Small intestine (tissue), 7 donors: ENCODE data around the gene CD27. TPM values are rescaled to one million over a fixed set of nuclear protein-coding genes. Genes with fewer than 3 reads are reported as not detected.

Source experiments
- DNase-seq, 2 donors: peaks; one replicate each; pipeline versions ENCODE4 v3.0.0 to v3.0.0-alpha.2; 2013
- FAIRE-seq: peaks from 2 replicates; lab custom pipeline; 2012; peaks lifted over from hg19 to GRCh38; lab: Jason Lieb, UNC
- H3K27ac ChIP-seq, 3 donors: one replicate each; pipeline ENCODE4 v1.5.1; 2013; ENCODE audit warnings: low read length in 2 of 3, mild to moderate bottlenecking in 2 of 3, control low read depth in 1 of 3, inconsistent platforms in 1 of 3, low read depth in 1 of 3, moderate library complexity in 1 of 3
- H3K27me3 ChIP-seq, 3 donors: one replicate each; pipeline ENCODE4 v1.6.1; 2013; ENCODE audit warnings: low read length in 3 of 3, inconsistent platforms in 1 of 3; ENCODE audit not compliant: control insufficient read depth in 3 of 3, insufficient read depth in 3 of 3
- H3K36me3 ChIP-seq, 3 donors: one replicate each; pipeline ENCODE4 v1.6.1; 2013; ENCODE audit warnings: low read length in 3 of 3, inconsistent platforms in 1 of 3, low read depth in 1 of 3, mild to moderate bottlenecking in 1 of 3, moderate library complexity in 1 of 3; ENCODE audit not compliant: control insufficient read depth in 3 of 3, insufficient read depth in 2 of 3
- H3K4me1 ChIP-seq, 3 donors: one replicate each; pipeline ENCODE4 v1.6.1; 2013; ENCODE audit warnings: low read length in 2 of 3, inconsistent platforms in 1 of 3, low read depth in 1 of 3, mild to moderate bottlenecking in 1 of 3, moderate library complexity in 1 of 3; ENCODE audit not compliant: control insufficient read depth in 3 of 3, insufficient read depth in 2 of 3
- H3K4me3 ChIP-seq, 3 donors: one replicate each; pipeline ENCODE4 v1.5.1; 2013; ENCODE audit warnings: low read length in 3 of 3, control low read depth in 1 of 3, inconsistent platforms in 1 of 3, low read depth in 1 of 3, mild to moderate bottlenecking in 1 of 3, moderate library complexity in 1 of 3
- H3K9me3 ChIP-seq, 2 donors: one replicate each; pipeline ENCODE4 v1.6.1; 2013; ENCODE audit warnings: low read depth in 1 of 2, low read length in 1 of 2; ENCODE audit not compliant: control insufficient read depth in 2 of 2, insufficient read depth in 1 of 2
- WGBS, 3 donors: extraction: QIAGEN DNeasy Blood & Tissue Kit; methylation state at CpG; one replicate each; pipeline ENCODE4 v1.1.7; 2013; 5-methylcytosine and 5-hydroxymethylcytosine counted together
- polyA plus RNA-seq, 4 donors: library from polyadenylated mRNA; stranded (reverse) in 3 of 4; unstranded in 1 of 4; fragments of 200-250 nt in 3 of 4; fragments of 120-200 nt in 1 of 4; gene quantifications; one replicate each; pipeline versions ENCODE4 v1.2.1 to v1.2.3, GENCODE V29; 2013
- donor health status: healthy with polysubstance abuse.
- donor health status: control.
- donor health status: control.
- donor health status: Bipolar disorder and iron deficiency.
- donor health status: healthy.

The CD27 gene
- polyA plus RNA-seq, 4 donors, result 0.45 to 16.2 (median 2.8) TPM

- H3K27ac ChIP-seq, result no peak overlapping the region
- H3K9me3 ChIP-seq, result no peaks in the 10 kb centered on the region
- DNase-seq (no peak), FAIRE-seq (no peak)
- no peaks in the 10 kb centered on the region for H3K36me3 ChIP-seq
- peaks cover 0 to 2% (median 0%) of the 10 kb centered on the region in 3 donors for H3K4me1 ChIP-seq
- H3K4me3 ChIP-seq, result no peak overlapping the region
- WGBS, 3 donors, result 85 to 89% (median 86%) methylated on average over 3 of the region's 3 CpGs
- H3K27me3 ChIP-seq, result no peaks in the 10 kb centered on the region
These were observed 16.4 kb upstream of the CD27 start for GRCh38 chr12:6428326-6428725.

GRCh38 chr12:6430124-6430989, 14.4 kb upstream of the CD27 start:
- peak overlapping the region in 1 of 3 donors; percentile 84 for H3K27ac ChIP-seq
- WGBS, 3 donors, result 32 to 40% (median 37%) methylated on average over 19 of the region's 19 CpGs

GRCh38 chr12:6432991-6433390, 11.8 kb upstream of the CD27 start:
- Histone ChIP-seq H3K4me3 (no peak overlapping the region), H3K9me3 (no peaks in the 10 kb centered on the region), H3K4me1 (no peaks in the 10 kb centered on the region), H3K36me3 (no peaks in the 10 kb centered on the region), H3K27me3 (no peaks in the 10 kb centered on the region), H3K27ac (peak overlapping the region in 1 of 3 donors; percentile 11)
- 77 to 88% (median 80%) methylated on average over 5 of the region's 5 CpGs for WGBS, 3 donors
- FAIRE-seq, result no peak
- DNase-seq, result no peak

More at GRCh38 chr12:6430124-6430989, 14.4 kb upstream of the CD27 start:
- DNase-seq (peak; percentile 24 to 82), FAIRE-seq (no peak)
- Histone ChIP-seq H3K36me3 (no peaks in the 10 kb centered on the region), H3K9me3 (no peaks in the 10 kb centered on the region), H3K4me1 (no peaks in the 10 kb centered on the region), H3K4me3 (no peak overlapping the region), H3K27me3 (no peaks in the 10 kb centered on the region)

GRCh38 chr12:6434205-6435140, 10.3 kb upstream of the CD27 start:
- no peak overlapping the region for H3K4me3 ChIP-seq
- FAIRE-seq (no peak), DNase-seq (no peak)
- H3K27ac ChIP-seq, result no peak overlapping the region
- H3K4me1 ChIP-seq, result no peaks in the 10 kb centered on the region
- H3K9me3 ChIP-seq, result no peaks in the 10 kb centered on the region
- H3K36me3 ChIP-seq, result peaks cover 0 to 3% (median 0%) of the 10 kb centered on the region in 3 donors
- 77 to 83% (median 82%) methylated on average over 16 to 17 of the region's 17 CpGs for WGBS, 3 donors
- no peaks in the 10 kb centered on the region for H3K27me3 ChIP-seq

- peaks cover 0 to 6% (median 0%) of the 10 kb centered on the region in 3 donors for H3K36me3 ChIP-seq
- no peak for DNase-seq
- WGBS, 3 donors, result 87 to 91% (median 89%) methylated on average over 13 of the region's 13 CpGs
These were observed 8.6 kb upstream of the CD27 start for GRCh38 chr12:6435961-6436715.

GRCh38 chr12:6437586-6437985, 7.2 kb upstream of the CD27 start:
- no peaks in the 10 kb centered on the region for H3K27me3 ChIP-seq
- no peak overlapping the region for H3K27ac ChIP-seq
- no peak overlapping the region for H3K4me3 ChIP-seq
- DNase-seq (no peak), FAIRE-seq (no peak)
- 90 to 96% (median 91%) methylated on average over 3 of the region's 3 CpGs for WGBS, 3 donors
- peaks cover 0 to 9% (median 0%) of the 10 kb centered on the region in 3 donors for H3K36me3 ChIP-seq
- H3K4me1 ChIP-seq, result no peaks in the 10 kb centered on the region
- H3K9me3 ChIP-seq, result no peaks in the 10 kb centered on the region

More at GRCh38 chr12:6435961-6436715, 8.6 kb upstream of the CD27 start:
- Histone ChIP-seq H3K27me3 (no peaks in the 10 kb centered on the region), H3K4me3 (no peak overlapping the region), H3K9me3 (no peaks in the 10 kb centered on the region), H3K27ac (no peak overlapping the region), H3K4me1 (no peaks in the 10 kb centered on the region)
- no peak for FAIRE-seq

GRCh38 chr12:6438345-6438744, 6.4 kb upstream of the CD27 start:
- DNase-seq (no peak), FAIRE-seq (no peak)
- Histone ChIP-seq H3K9me3 (no peaks in the 10 kb centered on the region), H3K27ac (no peak overlapping the region), H3K4me3 (no peak overlapping the region), H3K4me1 (no peaks in the 10 kb centered on the region), H3K36me3 (peaks cover 0 to 15% (median 0%) of the 10 kb centered on the region in 3 donors), H3K27me3 (no peaks in the 10 kb centered on the region)
- 90 to 94% (median 91%) methylated on average over 12 of the region's 12 CpGs for WGBS, 3 donors
